HL-60 (cell line): Measurements from ENCODE around the gene TERT.

Source experiments
- DNase-seq, 2 experiments: peaks; one replicate each; pipeline ENCODE4 v3.0.0-alpha.2; 2010 to 2020; ENCODE audit warnings: low read depth in 1 of 2, low spot score in 1 of 2
- H3K27ac ChIP-seq: fragments of 250-450 bp; sonication (Bioruptor Pico); replicated peaks from 2 replicates; pipeline ENCODE4 v1.5.1; 2020; ENCODE audit warnings: mild to moderate bottlenecking, moderate library complexity
- H3K27me3 ChIP-seq: fragments of 250-450 bp; sonication (Bioruptor Pico); 2 replicates; pipeline ENCODE4 v1.5.1; 2021; ENCODE audit warnings: mild to moderate bottlenecking, moderate library complexity; ENCODE audit not compliant: insufficient read depth, poor library complexity, severe bottlenecking
- H3K4me3 ChIP-seq: replicated peaks from 2 replicates; pipeline ENCODE4 v1.5.1; 2011; ENCODE audit warnings: mild to moderate bottlenecking, control low read depth, low read length; ENCODE audit not compliant: insufficient read depth
- GABPA ChIP-seq: IDR thresholded peaks from 2 replicates; pipeline ENCODE4 v1.6.1; 2012; ENCODE audit warnings: low read depth
- POLR2AphosphoS5 ChIP-seq: IDR thresholded peaks from 2 replicates; pipeline ENCODE4 v1.6.1; 2012; ENCODE audit warnings: low read depth
- REST ChIP-seq: IDR thresholded peaks from 2 replicates; pipeline ENCODE4 v1.6.1; 2012; ENCODE audit warnings: low read depth; ENCODE audit not compliant: insufficient replicate concordance
- SPI1 ChIP-seq: IDR thresholded peaks from 2 replicates; pipeline ENCODE4 v1.6.1; 2012; ENCODE audit warnings: low read depth, mild to moderate bottlenecking, borderline replicate concordance
- TF ChIP-seq, protein P1 (sequence below): IDR thresholded peaks from one replicate; pipeline ENCODE4 v1.5.1; 2011; ENCODE audit warnings: low read length, control low read depth, inconsistent platforms; ENCODE audit not compliant: insufficient read depth

TERT gene

DNA sequence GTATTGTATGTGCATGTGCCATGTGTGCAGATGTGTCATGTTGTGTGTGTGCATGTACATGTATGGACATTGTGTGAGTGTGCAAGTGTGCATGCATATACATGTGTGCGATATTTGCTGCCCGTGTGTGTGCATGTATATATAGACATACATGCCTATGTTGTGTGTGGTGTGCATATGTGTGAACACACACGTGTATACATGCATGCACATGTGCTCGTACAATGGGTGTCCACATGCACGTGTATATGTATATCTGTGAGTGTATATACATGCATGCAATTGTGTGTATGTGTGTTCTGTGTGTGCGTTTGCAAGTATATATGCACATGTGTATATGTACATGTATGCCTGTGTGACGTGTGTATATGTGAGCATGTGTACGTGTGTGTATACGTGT, 72.7 kb downstream of the TERT start:
- Histone ChIP-seq H3K27ac (no peak overlapping the region), H3K4me3 (no peak overlapping the region), H3K27me3 (no peaks in the 10 kb centered on the region)
- DNase-seq = no peak
- TF ChIP-seq, protein P1, sequence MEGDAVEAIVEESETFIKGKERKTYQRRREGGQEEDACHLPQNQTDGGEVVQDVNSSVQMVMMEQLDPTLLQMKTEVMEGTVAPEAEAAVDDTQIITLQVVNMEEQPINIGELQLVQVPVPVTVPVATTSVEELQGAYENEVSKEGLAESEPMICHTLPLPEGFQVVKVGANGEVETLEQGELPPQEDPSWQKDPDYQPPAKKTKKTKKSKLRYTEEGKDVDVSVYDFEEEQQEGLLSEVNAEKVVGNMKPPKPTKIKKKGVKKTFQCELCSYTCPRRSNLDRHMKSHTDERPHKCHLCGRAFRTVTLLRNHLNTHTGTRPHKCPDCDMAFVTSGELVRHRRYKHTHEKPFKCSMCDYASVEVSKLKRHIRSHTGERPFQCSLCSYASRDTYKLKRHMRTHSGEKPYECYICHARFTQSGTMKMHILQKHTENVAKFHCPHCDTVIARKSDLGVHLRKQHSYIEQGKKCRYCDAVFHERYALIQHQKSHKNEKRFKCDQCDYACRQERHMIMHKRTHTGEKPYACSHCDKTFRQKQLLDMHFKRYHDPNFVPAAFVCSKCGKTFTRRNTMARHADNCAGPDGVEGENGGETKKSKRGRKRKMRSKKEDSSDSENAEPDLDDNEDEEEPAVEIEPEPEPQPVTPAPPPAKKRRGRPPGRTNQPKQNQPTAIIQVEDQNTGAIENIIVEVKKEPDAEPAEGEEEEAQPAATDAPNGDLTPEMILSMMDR = no peak
- TF ChIP-seq SPI1 = no peak
- TF ChIP-seq GABPA = no peak
- no peak for TF ChIP-seq POLR2AphosphoS5
- no peak for TF ChIP-seq REST

DNA sequence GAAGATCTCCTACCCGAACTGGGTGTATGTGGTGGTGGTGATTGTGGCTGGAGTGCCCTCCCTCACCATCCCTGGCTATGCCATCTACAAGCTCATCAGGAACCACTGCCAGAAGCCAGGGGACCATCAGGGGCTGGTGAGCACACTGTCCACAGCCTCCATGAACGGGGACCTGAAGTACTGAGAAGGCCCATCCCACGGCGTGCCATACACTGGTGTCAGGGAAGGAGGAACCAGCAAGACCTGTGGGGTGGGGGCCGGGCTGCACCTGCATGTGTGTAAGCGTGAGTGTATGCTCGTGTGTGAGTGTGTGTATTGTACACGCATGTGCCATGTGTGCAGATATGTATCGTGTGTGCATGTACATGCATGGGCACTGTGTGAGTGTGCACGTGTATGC, 73.1 kb downstream of the TERT start:
- no peak overlapping the region for H3K27ac ChIP-seq
- H3K4me3 ChIP-seq = no peak overlapping the region
- TF ChIP-seq SPI1 = no peak
- no peak for TF ChIP-seq GABPA
- no peak for TF ChIP-seq POLR2AphosphoS5
- TF ChIP-seq REST = no peak
- TF ChIP-seq, protein P1 = no peak
- no peaks in the 10 kb centered on the region for H3K27me3 ChIP-seq
- no peak for DNase-seq

- no peaks in the 10 kb centered on the region for H3K27me3 ChIP-seq
- no peak overlapping the region for H3K4me3 ChIP-seq
- no peak overlapping the region for H3K27ac ChIP-seq
- DNase-seq = no peak
- TF ChIP-seq REST = no peak
Measured at GRCh38 chr5:1220831-1221230, 74.0 kb downstream of the TERT start.

DNA sequence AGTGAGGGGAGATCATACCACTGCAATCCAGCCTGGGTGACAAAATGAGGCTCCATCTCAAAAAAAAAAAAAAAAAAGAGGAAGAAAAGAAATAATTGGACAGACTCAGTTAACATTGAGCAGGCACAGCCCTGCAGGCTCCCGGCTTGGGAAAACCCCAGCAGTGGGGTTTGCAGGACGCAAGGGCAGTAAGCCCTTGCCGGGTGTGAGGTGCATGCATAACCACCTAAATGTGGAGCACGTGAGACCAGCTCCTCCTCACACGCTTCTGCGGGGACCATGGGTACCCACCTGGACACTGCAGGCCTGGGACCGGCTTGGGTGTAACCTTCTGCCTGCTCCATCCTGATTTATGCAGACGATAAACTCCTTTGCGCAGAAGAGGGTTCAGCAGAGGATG, 74.5 kb downstream of the TERT start:
- no peak overlapping the region for H3K27ac ChIP-seq
- H3K27me3 ChIP-seq = no peaks in the 10 kb centered on the region
- DNase-seq = no peak
- H3K4me3 ChIP-seq = no peak overlapping the region
- no peak for TF ChIP-seq REST
